Stimulated activated CD8-positive, alpha-beta memory T cell treated with anti-CD3 and anti-CD28 coated beads, Interleukin-7, amount 100 ng/mL, for 1 hour (primary cell): ENCODE data around the gene AKAP6.

Source experiments
- DNase-seq, 2 donors: peaks; one replicate each; pipeline ENCODE4 v3.0.0-alpha.2; 2020; ENCODE audit warnings: low read depth in 2 of 2

AKAP6 gene

GRCh38 chr14:32707742-32708500, 378.8 kb downstream of the AKAP6 start:
- no peak for DNase-seq

- DNase-seq: no peak
Measured at GRCh38 chr14:32709027-32709426, 379.9 kb downstream of the AKAP6 start.

GRCh38 chr14:32710231-32710671, 381.2 kb downstream of the AKAP6 start:
- DNase-seq: no peak

GRCh38 chr14:32710731-32711680, 381.9 kb downstream of the AKAP6 start:
- no peak for DNase-seq

GRCh38 chr14:32713856-32714255, 384.8 kb downstream of the AKAP6 start:
- no peak for DNase-seq

GRCh38 chr14:32719601-32720000, 390.5 kb downstream of the AKAP6 start:
- no peak for DNase-seq

GRCh38 chr14:32720927-32721326, 391.8 kb downstream of the AKAP6 start:
- no peak for DNase-seq

- no peak for DNase-seq
Measured at GRCh38 chr14:32722631-32723183, 393.6 kb downstream of the AKAP6 start.

GRCh38 chr14:32724867-32725471, 395.9 kb downstream of the AKAP6 start:
- no peak for DNase-seq

GRCh38 chr14:32726516-32726915, 397.4 kb downstream of the AKAP6 start:
- no peak for DNase-seq

GRCh38 chr14:32727832-32728231, 398.7 kb downstream of the AKAP6 start:
- no peak for DNase-seq

- DNase-seq: no peak
Measured at GRCh38 chr14:32728526-32728925, 399.4 kb downstream of the AKAP6 start.

GRCh38 chr14:32728976-32729375, 399.9 kb downstream of the AKAP6 start:
- no peak for DNase-seq

GRCh38 chr14:32731249-32731648, 402.2 kb downstream of the AKAP6 start:
- no peak for DNase-seq

- no peak for DNase-seq
Measured at GRCh38 chr14:32733015-32733414, 403.9 kb downstream of the AKAP6 start.

- no peak for DNase-seq
Measured at GRCh38 chr14:32734261-32734660, 405.2 kb downstream of the AKAP6 start.

GRCh38 chr14:32737621-32738020, 408.5 kb downstream of the AKAP6 start:
- DNase-seq: no peak

- DNase-seq: no peak
Measured at GRCh38 chr14:32738206-32738871, 409.2 kb downstream of the AKAP6 start.

- DNase-seq: no peak
Measured at GRCh38 chr14:32744811-32745445, 415.8 kb downstream of the AKAP6 start.

GRCh38 chr14:32754209-32754608, 425.1 kb downstream of the AKAP6 start:
- DNase-seq: no peak

GRCh38 chr14:32756173-32756572, 427.1 kb downstream of the AKAP6 start:
- no peak for DNase-seq
